K562 (cell line): Measurements from ENCODE around the gene ZNF384. TPM values are rescaled to one million over a fixed set of nuclear protein-coding genes. Genes with fewer than 3 reads are reported as not detected.

Experiments
- C11orf30 ChIP-seq: fragments of 450-650 bp; IDR thresholded peaks from 2 replicates; pipeline ENCODE4 v1.6.1; 2016; ENCODE audit warnings: low read depth, mild to moderate bottlenecking
- ETV1 ChIP-seq: fragments of 450-650 bp; conservative IDR thresholded peaks from 2 replicates; pipeline ENCODE4 v1.6.1; 2016; ENCODE audit warnings: missing genetic modification characterization, control low read depth, low read depth, missing compliant biosample characterization
- FOXA3 ChIP-seq, 2 experiments: fragments of 450-650 bp in 1 of 2; sonication (generic) in 1 of 2; formaldehyde crosslinking; IDR thresholded peaks in 1 of 2; conservative IDR thresholded peaks in 1 of 2; 2 replicates each; pipeline versions ENCODE4 v1.4.0 to v1.8.0; 2020 to 2022; ENCODE audit warnings: mild to moderate bottlenecking in 2 of 2, missing genetic modification reagents in 1 of 2
- FOXM1 ChIP-seq, 2 experiments: fragments of 450-650 bp in 1 of 2; sonication (generic) in 1 of 2; formaldehyde crosslinking in 1 of 2; IDR thresholded peaks; 2 replicates each; pipeline versions ENCODE4 v1.6.1 to v1.9.0; 2017 to 2022; ENCODE audit warnings: low read depth in 2 of 2, mild to moderate bottlenecking in 2 of 2, missing genetic modification reagents in 1 of 2, moderate library complexity in 1 of 2
- GATAD2B ChIP-seq: fragments of 450-650 bp; IDR thresholded peaks from 2 replicates; pipeline ENCODE4 v1.6.1; 2017; ENCODE audit warnings: mild to moderate bottlenecking, borderline replicate concordance
- GTF2A2 ChIP-seq: IDR thresholded peaks from 2 replicates; pipeline ENCODE4 v1.6.1; 2016; ENCODE audit warnings: mild to moderate bottlenecking, missing genetic modification characterization, missing compliant biosample characterization
- HSF4 ChIP-seq: fragments of 250-450 bp; sonication (Bioruptor Pico); IDR thresholded peaks from 2 replicates; pipeline ENCODE4 v2.1.2; 2022; ENCODE audit warnings: mild to moderate bottlenecking, moderate library complexity, borderline replicate concordance
- MECOM ChIP-seq: fragments of 250-450 bp; sonication (Bioruptor Pico); IDR thresholded peaks from 2 replicates; pipeline ENCODE4 v1.8.0; 2022; ENCODE audit warnings: inconsistent platforms
- NR2F6 ChIP-seq: fragments of 450-650 bp; formaldehyde crosslinking; IDR thresholded peaks from 2 replicates; pipeline ENCODE4 v1.4.0; 2020; ENCODE audit warnings: mild to moderate bottlenecking
- POLR2H ChIP-seq: IDR thresholded peaks from 2 replicates; pipeline ENCODE4 v1.6.1; 2016; ENCODE audit warnings: missing genetic modification characterization, low read depth, mild to moderate bottlenecking, control low read depth, missing compliant biosample characterization, moderate library complexity
- SMARCB1 ChIP-seq: IDR thresholded peaks from 2 replicates; pipeline ENCODE4 v1.6.1; 2011; ENCODE audit warnings: improper control_type of control experiment, low read depth; ENCODE audit not compliant: insufficient read length
- SREBF2 ChIP-seq: sonication (generic); formaldehyde crosslinking; IDR thresholded peaks from 2 replicates; pipeline ENCODE4 v1.4.0; 2020; ENCODE audit warnings: mild to moderate bottlenecking, missing genetic modification reagents
- TOE1 ChIP-seq, 2 experiments: fragments of 450-650 bp in 1 of 2; sonication (generic) in 1 of 2; formaldehyde crosslinking in 1 of 2; IDR thresholded peaks; 2 replicates each; pipeline versions ENCODE4 v1.7.1 to v1.8.0; 2016 to 2022; ENCODE audit warnings: borderline replicate concordance in 2 of 2, mild to moderate bottlenecking in 2 of 2, antibody characterized with exemption in 1 of 2, inconsistent platforms in 1 of 2, low read depth in 1 of 2, missing genetic modification reagents in 1 of 2, moderate library complexity in 1 of 2
- YBX1 ChIP-seq: fragments of 450-650 bp; IDR thresholded peaks from 2 replicates; pipeline ENCODE4 v1.7.1; 2016; ENCODE audit warnings: mild to moderate bottlenecking
- ZNF311 ChIP-seq: fragments of 250-450 bp; sonication (Bioruptor Pico); IDR thresholded peaks from 2 replicates; pipeline ENCODE4 v1.4.0; 2020; ENCODE audit warnings: mild to moderate bottlenecking, moderate library complexity
- ZNF561 ChIP-seq: fragments of 450-650 bp; formaldehyde crosslinking; conservative IDR thresholded peaks from 2 replicates; pipeline ENCODE4 v1.4.0; 2020; ENCODE audit warnings: mild to moderate bottlenecking, moderate library complexity
- ZNF76 ChIP-seq: fragments of 250-450 bp; sonication (Bioruptor Pico); IDR thresholded peaks from 2 replicates; pipeline ENCODE4 v1.4.0; 2020; ENCODE audit warnings: mild to moderate bottlenecking, moderate library complexity, borderline replicate concordance
- polyA plus RNA-seq, 8 experiments: library from polyadenylated mRNA; depleted of rRNA in 4 of 8; stranded (reverse) in 5 of 8; unstranded in 3 of 8; fragments of >200 nt; fragmentation: Nextera tagmentation in 2 of 8; fragmentation: Illumina TruSeq in 1 of 8; extraction: Ambion mirVana in 2 of 8; extraction: Trizol in 1 of 8; gene quantifications; 2 replicates each; pipeline versions ENCODE4 v1.2.1 to v1.2.3, GENCODE V29; 2011 to 2014; ENCODE audit warnings: inconsistent platforms in 1 of 8, missing spikeins in 1 of 8
- total RNA-seq, 7 experiments: library from RNA; depleted of rRNA in 6 of 7; stranded (reverse); fragments of >200 nt in 6 of 7; fragmentation: Illumina TruSeq in 2 of 7; extraction: Trizol in 2 of 7; gene quantifications; 2 replicates each; pipeline versions ENCODE4 v1.2.1 to v1.2.3, GENCODE V29; 2011 to 2021; ENCODE audit warnings: low replicate concordance in 1 of 7
- TF ChIP-seq, protein P1 (sequence below): sonication (generic); formaldehyde crosslinking; IDR thresholded peaks from 2 replicates; pipeline ENCODE4 v1.8.1; 2023; ENCODE audit warnings: mild to moderate bottlenecking, missing genetic modification reagents, moderate library complexity
- TF ChIP-seq, protein P2 (sequence below): sonication (generic); formaldehyde crosslinking; IDR thresholded peaks from 2 replicates; pipeline ENCODE4 v1.8.0; 2022; ENCODE audit warnings: mild to moderate bottlenecking, missing genetic modification reagents
- TF ChIP-seq, protein P3 (sequence below): IDR thresholded peaks from 2 replicates; pipeline ENCODE4 v1.6.1; 2011; ENCODE audit warnings: borderline replicate concordance, low read depth, mild to moderate bottlenecking, moderate library complexity, low read length; ENCODE audit not compliant: insufficient read depth, poor library complexity, severe bottlenecking
- TF ChIP-seq, protein P4 (sequence below): fragments of 250-450 bp; sonication (Bioruptor Pico); IDR thresholded peaks from 2 replicates; pipeline ENCODE4 v1.8.0; 2022; ENCODE audit warnings: inconsistent platforms

ZNF384 gene
- total and polyA plus RNA-seq, 9 of the 15 experiments (the other 6 are each of a cell fraction or from before 2014, with no cell fraction given) = 0.36 to 64.8 (median 21.3) TPM

DNA sequence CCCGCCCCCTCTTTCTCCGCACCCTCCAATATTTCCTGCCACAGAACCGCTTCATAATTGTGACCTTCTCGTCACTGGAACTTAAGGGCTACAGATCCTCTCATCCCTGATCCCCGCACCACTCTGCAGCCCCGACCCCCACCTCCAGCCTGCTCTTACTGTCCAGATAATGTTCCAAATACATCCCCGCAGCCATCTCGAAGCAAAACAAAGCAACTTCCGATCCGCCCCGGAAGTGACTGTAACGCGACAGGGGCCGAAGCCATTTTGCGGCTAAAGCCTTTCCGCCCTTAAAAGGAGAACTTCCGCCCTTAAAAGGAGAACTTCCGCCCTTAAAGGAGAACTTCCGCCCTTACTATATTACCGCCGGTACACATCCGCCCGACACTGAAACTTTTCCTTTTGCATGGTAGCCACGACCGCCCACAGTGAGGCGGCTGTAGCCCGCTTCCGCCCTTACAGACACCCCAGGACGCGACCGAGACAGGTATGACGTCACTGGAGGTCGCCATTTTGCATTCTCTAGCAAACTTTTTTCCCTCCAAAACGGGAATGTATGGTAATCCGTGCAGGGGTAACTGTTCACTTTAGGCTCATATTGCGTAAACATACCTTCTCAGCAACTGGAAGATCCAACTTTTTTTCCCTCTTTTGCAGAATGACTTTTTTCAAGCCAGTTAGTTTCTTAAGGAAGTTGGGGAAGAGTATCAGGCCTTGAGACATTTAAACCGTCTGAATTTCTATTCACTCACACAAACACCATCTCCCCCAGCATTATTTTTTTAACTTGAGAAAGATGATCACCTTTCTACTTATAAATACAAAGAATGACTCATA is 26.1 kb downstream of the ZNF384 start, which contains the start of gene ING4 (continued):
- TF ChIP-seq ZNF561 = no peak
- TF ChIP-seq, protein P1, sequence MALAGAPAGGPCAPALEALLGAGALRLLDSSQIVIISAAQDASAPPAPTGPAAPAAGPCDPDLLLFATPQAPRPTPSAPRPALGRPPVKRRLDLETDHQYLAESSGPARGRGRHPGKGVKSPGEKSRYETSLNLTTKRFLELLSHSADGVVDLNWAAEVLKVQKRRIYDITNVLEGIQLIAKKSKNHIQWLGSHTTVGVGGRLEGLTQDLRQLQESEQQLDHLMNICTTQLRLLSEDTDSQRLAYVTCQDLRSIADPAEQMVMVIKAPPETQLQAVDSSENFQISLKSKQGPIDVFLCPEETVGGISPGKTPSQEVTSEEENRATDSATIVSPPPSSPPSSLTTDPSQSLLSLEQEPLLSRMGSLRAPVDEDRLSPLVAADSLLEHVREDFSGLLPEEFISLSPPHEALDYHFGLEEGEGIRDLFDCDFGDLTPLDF (CRISPR knock-in tag) = no peak
- no peak for TF ChIP-seq YBX1
- TF ChIP-seq GATAD2B = peak; percentile 92
- TF ChIP-seq GTF2A2 = no peak
- peak; percentile 30 to 50; a peak in 1 of 4 replicates for TF ChIP-seq FOXA3 (CRISPR knock-in tag; conservative IDR thresholded peaks at IDR 0.05 in 1 of 2, IDR thresholded peaks at IDR 0.05 in 1 of 2)
- peak; percentile 68; the same call in 1 of the 2 replicates for TF ChIP-seq ZNF311 (CRISPR knock-in tag)
- TF ChIP-seq, protein P2, sequence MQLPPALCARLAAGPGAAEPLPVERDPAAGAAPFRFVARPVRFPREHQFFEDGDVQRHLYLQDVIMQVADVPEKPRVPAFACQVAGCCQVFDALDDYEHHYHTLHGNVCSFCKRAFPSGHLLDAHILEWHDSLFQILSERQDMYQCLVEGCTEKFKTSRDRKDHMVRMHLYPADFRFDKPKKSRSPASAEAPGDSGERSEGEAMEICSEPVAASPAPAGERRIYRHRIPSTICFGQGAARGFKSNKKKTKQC (CRISPR knock-in tag) = no peak
- no peak for TF ChIP-seq HSF4 (CRISPR knock-in tag)
- peak; percentile 95 for TF ChIP-seq C11orf30
- TF ChIP-seq SREBF2 (CRISPR knock-in tag) = no peak
- TF ChIP-seq, protein P3, sequence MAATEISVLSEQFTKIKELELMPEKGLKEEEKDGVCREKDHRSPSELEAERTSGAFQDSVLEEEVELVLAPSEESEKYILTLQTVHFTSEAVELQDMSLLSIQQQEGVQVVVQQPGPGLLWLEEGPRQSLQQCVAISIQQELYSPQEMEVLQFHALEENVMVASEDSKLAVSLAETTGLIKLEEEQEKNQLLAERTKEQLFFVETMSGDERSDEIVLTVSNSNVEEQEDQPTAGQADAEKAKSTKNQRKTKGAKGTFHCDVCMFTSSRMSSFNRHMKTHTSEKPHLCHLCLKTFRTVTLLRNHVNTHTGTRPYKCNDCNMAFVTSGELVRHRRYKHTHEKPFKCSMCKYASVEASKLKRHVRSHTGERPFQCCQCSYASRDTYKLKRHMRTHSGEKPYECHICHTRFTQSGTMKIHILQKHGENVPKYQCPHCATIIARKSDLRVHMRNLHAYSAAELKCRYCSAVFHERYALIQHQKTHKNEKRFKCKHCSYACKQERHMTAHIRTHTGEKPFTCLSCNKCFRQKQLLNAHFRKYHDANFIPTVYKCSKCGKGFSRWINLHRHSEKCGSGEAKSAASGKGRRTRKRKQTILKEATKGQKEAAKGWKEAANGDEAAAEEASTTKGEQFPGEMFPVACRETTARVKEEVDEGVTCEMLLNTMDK = no peak
- TF ChIP-seq, protein P4, sequence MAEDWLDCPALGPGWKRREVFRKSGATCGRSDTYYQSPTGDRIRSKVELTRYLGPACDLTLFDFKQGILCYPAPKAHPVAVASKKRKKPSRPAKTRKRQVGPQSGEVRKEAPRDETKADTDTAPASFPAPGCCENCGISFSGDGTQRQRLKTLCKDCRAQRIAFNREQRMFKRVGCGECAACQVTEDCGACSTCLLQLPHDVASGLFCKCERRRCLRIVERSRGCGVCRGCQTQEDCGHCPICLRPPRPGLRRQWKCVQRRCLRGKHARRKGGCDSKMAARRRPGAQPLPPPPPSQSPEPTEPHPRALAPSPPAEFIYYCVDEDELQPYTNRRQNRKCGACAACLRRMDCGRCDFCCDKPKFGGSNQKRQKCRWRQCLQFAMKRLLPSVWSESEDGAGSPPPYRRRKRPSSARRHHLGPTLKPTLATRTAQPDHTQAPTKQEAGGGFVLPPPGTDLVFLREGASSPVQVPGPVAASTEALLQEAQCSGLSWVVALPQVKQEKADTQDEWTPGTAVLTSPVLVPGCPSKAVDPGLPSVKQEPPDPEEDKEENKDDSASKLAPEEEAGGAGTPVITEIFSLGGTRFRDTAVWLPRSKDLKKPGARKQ (CRISPR knock-in tag) = no peak
- TF ChIP-seq SMARCB1 = no peak
- peak; percentile 52; the same call in 1 of the 2 replicates for TF ChIP-seq POLR2H (tag)
- TF ChIP-seq ETV1 (tag) = peak; percentile 97
- no peak for TF ChIP-seq ZNF76 (CRISPR knock-in tag)
- TF ChIP-seq TOE1 (IDR thresholded peaks at IDR 0.05; ENCODE audit: borderline replicate concordance) = no peak; the same call in 1 of the 2 replicates
- TF ChIP-seq TOE1 (CRISPR knock-in tag; IDR thresholded peaks at IDR 0.05; ENCODE audit: borderline replicate concordance, low read depth) = no peak
- no peak for TF ChIP-seq NR2F6 (CRISPR knock-in tag)
- TF ChIP-seq MECOM (CRISPR knock-in tag) = no peak
- 0 out of 2 replicates have a peak, but pooled peaks have one; percentile 9 for TF ChIP-seq FOXM1 (IDR thresholded peaks at IDR 0.05; ENCODE audit: low read depth)
- TF ChIP-seq FOXM1 (CRISPR knock-in tag; IDR thresholded peaks at IDR 0.05; ENCODE audit: low read depth) = no peak
